Measurements from ENCODE around the gene VWCE. TPM values are rescaled to one million over a fixed set of nuclear protein-coding genes. Genes with fewer than 3 reads are reported as not detected.

VWCE gene
- polyA plus RNA-seq, 1 of the 3 experiments (the other 2 are of a cell fraction) = 5.0 TPM

GRCh38 chr11:61270354-61271076 lies 24.6 kb downstream of the VWCE start:
- H3K27me3 ChIP-seq (ENCODE audit: insufficient read depth) = no peaks in the 10 kb centered on the region
- DNase-seq = no peak
- TF ChIP-seq ELF1 (IDR thresholded peaks at IDR 0.05) (no peak), EP300 (IDR thresholded peaks at IDR 0.05; ENCODE audit: borderline replicate concordance in 1 of 2, low read depth in 1 of 2, low read length in 1 of 2) (no peak), NRF1 (IDR thresholded peaks at IDR 0.05; ENCODE audit: low read depth, low read length) (no peak), YY1 (IDR thresholded peaks at IDR 0.05; ENCODE audit: low read depth) (no peak), RXRA (IDR thresholded peaks at IDR 0.05; ENCODE audit: borderline replicate concordance, low read depth) (no peak)
- no peaks in the 10 kb centered on the region for H4K20me1 ChIP-seq (ENCODE audit: insufficient read depth)
- WGBS (ENCODE audit: low lambda C conversion rate) = 73% methylated on average over 7 of the region's 7 CpGs
- H3K4me3 ChIP-seq (ENCODE audit: low read depth in 2 of 2, low read length in 1 of 2) = no peak overlapping the region
- no peaks in the 10 kb centered on the region for H3K36me3 ChIP-seq (replicated peaks in 1 of 2; ENCODE audit: control insufficient read depth in 1 of 2, insufficient read depth in 2 of 2, low read length in 1 of 2)
- no peak overlapping the region for H3K4me2 ChIP-seq
- no peaks in the 10 kb centered on the region for H3K9me3 ChIP-seq
- H2AFZ ChIP-seq (ENCODE audit: low read depth) = no peak overlapping the region
- CTCF ChIA-PET = interaction anchor here (0.9 to 1.4 kb wide), 3 partner anchors 11 to 123 kb away, joined by 3 to 4 read pairs (median 3); no protein-coding TSS in a partner anchor
- H3K79me2 ChIP-seq (ENCODE audit: insufficient read depth) = no peaks in the 10 kb centered on the region
- no peak overlapping the region for H3K9ac ChIP-seq
- H3K9me2 ChIP-seq = no peaks in the 10 kb centered on the region
- no peaks in the 10 kb centered on the region for H3F3A ChIP-seq (replicated peaks; ENCODE audit: insufficient read depth)
- POLR2A ChIA-PET = interaction anchor here (0.6 kb wide), 1 partner anchor 111 kb away, joined by 3 read pairs; no protein-coding TSS in a partner anchor
- H3K27ac ChIP-seq (ENCODE audit: low read depth in 2 of 2, low read length in 1 of 2) = no peak overlapping the region
- H3K4me1 ChIP-seq (ENCODE audit: control insufficient read depth in 1 of 2, insufficient read depth in 2 of 2, low read depth in 1 of 2, low read length in 1 of 2) = no peaks in the 10 kb centered on the region

DNA sequence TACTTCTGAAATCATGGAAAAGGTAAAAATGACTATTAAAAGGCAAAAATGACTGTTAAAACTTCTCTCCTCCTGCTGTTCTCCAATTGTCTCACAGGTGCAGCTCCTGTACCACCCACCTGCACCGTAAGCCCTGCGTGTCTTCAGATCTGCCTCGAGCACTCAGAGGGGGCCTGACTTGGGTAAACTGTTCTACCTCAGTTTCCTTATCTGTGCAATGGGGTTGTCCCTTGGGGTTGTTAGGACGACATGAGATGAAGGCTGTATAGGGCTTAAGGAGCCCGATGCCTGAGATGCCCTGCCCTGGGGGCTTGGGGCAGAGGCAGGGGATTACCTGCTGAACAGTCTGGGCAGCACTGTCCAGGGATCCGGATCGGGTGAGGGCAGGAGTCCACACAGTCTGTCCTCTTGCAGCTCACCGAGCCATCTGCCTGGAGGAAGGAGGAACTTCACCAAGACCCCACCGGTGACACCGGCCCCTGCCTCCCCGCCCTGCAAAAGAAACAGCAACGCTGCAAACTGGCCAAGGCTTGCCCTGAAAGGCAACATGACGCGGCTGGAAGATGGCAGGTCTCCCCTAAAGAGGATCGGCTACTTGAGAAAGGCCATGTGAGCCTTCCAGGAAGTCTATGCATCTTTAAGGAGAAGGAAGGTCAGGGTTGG lies 26.4 kb downstream of the VWCE start:
- no peak overlapping the region for H3K27ac ChIP-seq (ENCODE audit: low read depth in 2 of 2, low read length in 1 of 2)
- H3K4me1 ChIP-seq (ENCODE audit: control insufficient read depth in 1 of 2, insufficient read depth in 2 of 2, low read depth in 1 of 2, low read length in 1 of 2) = no peaks in the 10 kb centered on the region
- no peak for TF ChIP-seq RXRA (IDR thresholded peaks at IDR 0.05; ENCODE audit: borderline replicate concordance, low read depth)
- TF ChIP-seq CHD2 (IDR thresholded peaks at IDR 0.05; ENCODE audit: low read length, partially characterized antibody) = no peak
- no peak for TF ChIP-seq RFX5 (IDR thresholded peaks at IDR 0.05; ENCODE audit: low read length)
- no peak for TF ChIP-seq ZBTB33 (IDR thresholded peaks at IDR 0.05; ENCODE audit: borderline replicate concordance, low read depth)
- TF ChIP-seq FOXJ3 (CRISPR knock-in tag; IDR thresholded peaks at IDR 0.05) = no peak
- no peak for TF ChIP-seq FOSL2 (IDR thresholded peaks at IDR 0.05; ENCODE audit: borderline replicate concordance, low read depth)
- TF ChIP-seq, protein P1, sequence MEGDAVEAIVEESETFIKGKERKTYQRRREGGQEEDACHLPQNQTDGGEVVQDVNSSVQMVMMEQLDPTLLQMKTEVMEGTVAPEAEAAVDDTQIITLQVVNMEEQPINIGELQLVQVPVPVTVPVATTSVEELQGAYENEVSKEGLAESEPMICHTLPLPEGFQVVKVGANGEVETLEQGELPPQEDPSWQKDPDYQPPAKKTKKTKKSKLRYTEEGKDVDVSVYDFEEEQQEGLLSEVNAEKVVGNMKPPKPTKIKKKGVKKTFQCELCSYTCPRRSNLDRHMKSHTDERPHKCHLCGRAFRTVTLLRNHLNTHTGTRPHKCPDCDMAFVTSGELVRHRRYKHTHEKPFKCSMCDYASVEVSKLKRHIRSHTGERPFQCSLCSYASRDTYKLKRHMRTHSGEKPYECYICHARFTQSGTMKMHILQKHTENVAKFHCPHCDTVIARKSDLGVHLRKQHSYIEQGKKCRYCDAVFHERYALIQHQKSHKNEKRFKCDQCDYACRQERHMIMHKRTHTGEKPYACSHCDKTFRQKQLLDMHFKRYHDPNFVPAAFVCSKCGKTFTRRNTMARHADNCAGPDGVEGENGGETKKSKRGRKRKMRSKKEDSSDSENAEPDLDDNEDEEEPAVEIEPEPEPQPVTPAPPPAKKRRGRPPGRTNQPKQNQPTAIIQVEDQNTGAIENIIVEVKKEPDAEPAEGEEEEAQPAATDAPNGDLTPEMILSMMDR (IDR thresholded peaks at IDR 0.05) = no peak
- no peak for TF ChIP-seq TCF12 (IDR thresholded peaks at IDR 0.05)
- TF ChIP-seq EP300 (IDR thresholded peaks at IDR 0.05; ENCODE audit: borderline replicate concordance in 1 of 2, low read depth in 1 of 2, low read length in 1 of 2) = no peak
- TF ChIP-seq, protein P2, sequence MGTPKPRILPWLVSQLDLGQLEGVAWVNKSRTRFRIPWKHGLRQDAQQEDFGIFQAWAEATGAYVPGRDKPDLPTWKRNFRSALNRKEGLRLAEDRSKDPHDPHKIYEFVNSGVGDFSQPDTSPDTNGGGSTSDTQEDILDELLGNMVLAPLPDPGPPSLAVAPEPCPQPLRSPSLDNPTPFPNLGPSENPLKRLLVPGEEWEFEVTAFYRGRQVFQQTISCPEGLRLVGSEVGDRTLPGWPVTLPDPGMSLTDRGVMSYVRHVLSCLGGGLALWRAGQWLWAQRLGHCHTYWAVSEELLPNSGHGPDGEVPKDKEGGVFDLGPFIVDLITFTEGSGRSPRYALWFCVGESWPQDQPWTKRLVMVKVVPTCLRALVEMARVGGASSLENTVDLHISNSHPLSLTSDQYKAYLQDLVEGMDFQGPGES (IDR thresholded peaks at IDR 0.05; ENCODE audit: low read depth, low read length) = no peak
- TF ChIP-seq NRF1 (IDR thresholded peaks at IDR 0.05; ENCODE audit: low read depth, low read length) = no peak
- no peak for TF ChIP-seq TAF1 (IDR thresholded peaks at IDR 0.05; ENCODE audit: borderline replicate concordance, low read depth, low read length)
- no peak for TF ChIP-seq SIN3A (IDR thresholded peaks at IDR 0.05; ENCODE audit: borderline replicate concordance, low read depth, low read length)
- no peak for TF ChIP-seq POLR2AphosphoS5 (IDR thresholded peaks at IDR 0.05; ENCODE audit: low read depth, low read length)
- no peaks in the 10 kb centered on the region for H3K9me3 ChIP-seq
- no peaks in the 10 kb centered on the region for H3K27me3 ChIP-seq (ENCODE audit: insufficient read depth)
- H2AFZ ChIP-seq (ENCODE audit: low read depth) = no peak overlapping the region
- H3K9ac ChIP-seq = no peak overlapping the region
- H3K36me3 ChIP-seq (replicated peaks in 1 of 2; ENCODE audit: control insufficient read depth in 1 of 2, insufficient read depth in 2 of 2, low read length in 1 of 2) = no peaks in the 10 kb centered on the region
- 72% methylated on average over 8 of the region's 15 CpGs for WGBS (ENCODE audit: low lambda C conversion rate)
- no peaks in the 10 kb centered on the region for H3F3A ChIP-seq (replicated peaks; ENCODE audit: insufficient read depth)
- H3K4me2 ChIP-seq = no peak overlapping the region
- no peak overlapping the region for H3K4me3 ChIP-seq (ENCODE audit: low read depth in 2 of 2, low read length in 1 of 2)
- ChIA-PET POLR2A (no interaction called here), CTCF (interaction anchor here (1.1 to 2.6 kb wide), 2 partner anchors 12 to 68 kb away, joined by 3 to 7 read pairs; no protein-coding TSS in a partner anchor)
- H3K9me2 ChIP-seq = no peaks in the 10 kb centered on the region
- H3K79me2 ChIP-seq (ENCODE audit: insufficient read depth) = no peaks in the 10 kb centered on the region
- no peaks in the 10 kb centered on the region for H4K20me1 ChIP-seq (ENCODE audit: insufficient read depth)
- no peak for DNase-seq
